SH-SY5Y (cell line): ENCODE results near the gene SLC38A11.

Experiments
- GATA2 ChIP-seq: IDR thresholded peaks from 2 replicates; pipeline ENCODE4 v1.6.1; 2011; ENCODE audit warnings: mild to moderate bottlenecking, low read depth, low read length
- GATA3 ChIP-seq: IDR thresholded peaks from 2 replicates; pipeline ENCODE4 v1.6.1; 2011; ENCODE audit warnings: low read depth, mild to moderate bottlenecking, low read length, moderate library complexity

DNA sequence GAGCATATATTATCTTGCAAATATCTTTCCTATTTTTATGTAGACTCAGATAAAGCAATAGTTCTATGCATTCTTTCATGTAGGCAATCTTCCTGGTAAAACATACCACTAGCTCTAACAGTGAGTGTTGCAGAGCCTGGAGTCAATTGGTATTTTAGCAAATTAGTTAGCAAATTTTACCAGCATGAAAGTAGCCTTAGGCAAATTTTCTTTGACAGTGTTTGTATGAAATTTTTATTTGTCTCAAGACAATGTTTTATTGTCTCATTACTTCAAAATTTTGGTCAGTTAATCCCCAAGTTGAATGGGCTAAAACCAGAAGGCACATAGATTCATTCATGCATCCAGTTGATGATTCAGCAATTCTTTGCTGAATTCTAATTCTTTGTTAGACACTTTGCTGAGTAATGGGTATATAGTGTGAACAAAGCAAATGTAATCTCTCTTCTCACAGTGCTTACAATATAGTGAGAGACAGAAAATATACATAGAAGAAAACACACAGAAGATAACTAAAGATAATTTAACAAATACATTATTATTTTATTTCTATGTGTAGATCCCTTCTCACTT, 27.1 kb downstream of the SLC38A11 start:
- TF ChIP-seq GATA2, result no peak
- TF ChIP-seq GATA3, result no peak
